Activated CD8-positive, alpha-beta memory T cell treated with anti-CD3 and anti-CD28 coated beads, Interleukin-2, amount 50 U/mL, for 24 hours (primary cell): ENCODE data around the gene CD28.

Source experiments
- DNase-seq: peaks from one replicate; pipeline ENCODE4 v3.0.0-alpha.2; 2020; ENCODE audit errors: extremely low read depth

Gene CD28

DNA sequence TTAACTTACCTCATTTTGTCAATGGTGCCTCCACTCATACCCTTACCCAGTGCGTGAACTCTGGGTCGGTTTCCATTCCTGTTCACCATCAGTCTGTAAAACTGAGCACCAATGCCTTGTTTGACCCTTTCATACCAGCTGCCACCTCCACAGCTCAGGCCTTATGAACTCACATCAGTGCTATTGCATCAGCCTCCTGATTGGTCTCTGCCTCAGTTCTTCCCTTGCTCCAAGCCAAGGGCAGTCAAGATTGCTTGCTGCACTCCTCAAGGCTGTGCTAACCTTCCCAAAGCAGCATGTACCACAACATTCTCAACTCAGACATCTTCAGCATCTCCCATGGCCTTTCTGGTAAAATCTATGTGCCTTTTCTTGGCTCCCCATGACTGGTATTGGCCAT is 9.3 kb downstream of the CD28 start:
- DNase-seq = no peak

GRCh38 chr2:203718087-203718486 is 11.6 kb downstream of the CD28 start:
- DNase-seq = no peak

DNA sequence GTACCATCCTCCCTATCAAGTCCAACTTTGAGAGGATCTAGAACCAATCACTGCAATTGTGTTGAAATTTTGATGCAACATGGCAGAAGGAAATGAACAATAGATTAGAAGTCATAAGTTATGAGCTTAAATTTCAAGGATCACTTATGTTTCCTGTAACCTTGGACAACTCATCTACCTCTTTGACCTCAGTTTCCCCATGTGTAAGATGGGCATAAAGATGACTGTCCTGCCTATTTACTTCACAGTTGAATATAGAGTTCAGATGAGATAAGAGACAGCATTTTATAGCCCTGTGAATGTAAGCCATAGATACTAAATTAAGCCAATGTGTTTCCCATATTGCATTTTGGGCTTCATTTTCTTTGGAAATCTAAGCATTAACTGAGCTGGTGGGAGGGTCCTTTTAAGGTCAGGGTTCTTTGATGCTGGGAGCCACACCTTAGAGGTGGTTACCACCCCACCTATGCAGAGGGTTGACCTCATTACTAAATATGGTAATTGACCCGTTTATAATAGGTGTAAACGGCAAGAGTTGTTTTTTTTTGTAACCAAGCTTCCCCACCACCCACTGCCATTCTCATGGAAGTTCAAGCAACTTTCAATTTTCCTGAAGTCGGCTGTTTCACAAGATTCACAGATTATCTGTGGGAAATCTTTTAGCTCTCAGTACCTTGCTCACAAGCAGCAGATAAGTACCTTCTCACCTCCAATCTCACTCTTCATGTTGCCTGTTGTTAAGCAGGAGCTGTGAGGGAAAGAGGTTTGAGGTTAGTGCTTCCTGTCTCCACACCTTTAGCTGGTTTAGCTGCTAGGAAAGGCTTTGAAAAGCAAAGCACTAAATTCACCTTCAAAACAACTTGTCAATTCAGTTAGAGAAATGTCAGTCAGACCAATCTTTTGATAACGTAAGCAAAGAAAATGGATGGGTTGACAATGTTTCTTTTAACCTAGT is 13.3 kb downstream of the CD28 start:
- no peak for DNase-seq

DNA sequence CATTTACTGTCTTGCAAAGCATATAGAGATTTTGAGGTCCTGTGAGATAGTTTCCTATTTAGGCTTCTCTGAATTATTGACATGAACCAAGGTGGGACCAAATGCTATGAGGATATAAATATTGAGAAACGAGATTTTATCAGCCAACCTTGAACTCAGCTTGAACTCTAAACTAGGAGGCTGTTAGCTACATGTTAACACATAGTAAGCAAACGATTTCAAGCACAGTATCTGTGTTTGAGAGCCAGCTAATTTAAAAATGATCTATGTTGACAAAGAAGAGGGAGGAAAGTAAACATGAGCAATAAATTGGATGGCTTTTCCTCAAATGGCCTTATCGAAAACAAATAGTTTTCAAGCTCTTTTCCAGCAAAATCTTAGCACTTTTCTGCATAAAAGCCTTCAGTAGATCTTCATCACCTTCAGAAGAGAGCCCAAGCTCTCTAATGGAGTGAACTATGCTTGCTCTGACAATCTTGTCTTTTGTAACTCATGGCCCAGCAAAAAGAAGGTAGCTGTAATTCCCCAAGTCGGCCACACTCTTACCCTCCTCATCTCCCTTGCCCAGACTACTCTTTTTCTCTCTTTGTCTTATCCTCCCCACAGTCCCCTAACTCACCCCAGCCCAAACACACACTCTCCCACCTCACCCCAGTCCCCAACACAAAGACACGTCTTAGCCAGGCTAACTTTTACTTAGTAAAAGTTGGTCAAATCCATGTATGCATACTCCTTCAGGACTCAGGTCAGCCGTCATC is 14.7 kb downstream of the CD28 start:
- DNase-seq = no peak

GRCh38 chr2:203721781-203722300 is 15.4 kb downstream of the CD28 start:
- DNase-seq = no peak

DNA sequence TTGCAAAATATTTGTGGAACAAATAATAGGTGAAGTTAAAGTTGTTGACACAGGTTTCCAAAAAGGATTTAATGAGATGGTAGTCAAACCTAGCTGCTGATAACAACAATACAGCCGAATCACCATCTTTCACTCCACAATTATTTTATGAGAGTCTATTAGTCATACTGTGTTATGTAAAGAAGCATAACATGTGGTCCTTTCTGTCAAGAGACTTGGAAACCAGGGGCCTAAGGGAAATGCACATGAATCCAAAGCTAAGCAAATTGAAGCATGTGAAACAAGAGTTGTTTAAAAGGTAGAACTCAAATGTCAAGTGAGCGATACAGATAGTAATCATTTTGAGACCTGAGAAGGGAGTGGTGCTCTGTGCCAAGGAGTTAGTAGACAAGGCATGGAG is 16.0 kb downstream of the CD28 start:
- DNase-seq = no peak

- DNase-seq = no peak
Measured at GRCh38 chr2:203728321-203728720, 21.9 kb downstream of the CD28 start.

- DNase-seq = no peak
Measured at GRCh38 chr2:203730076-203730729, 23.8 kb downstream of the CD28 start.

DNA sequence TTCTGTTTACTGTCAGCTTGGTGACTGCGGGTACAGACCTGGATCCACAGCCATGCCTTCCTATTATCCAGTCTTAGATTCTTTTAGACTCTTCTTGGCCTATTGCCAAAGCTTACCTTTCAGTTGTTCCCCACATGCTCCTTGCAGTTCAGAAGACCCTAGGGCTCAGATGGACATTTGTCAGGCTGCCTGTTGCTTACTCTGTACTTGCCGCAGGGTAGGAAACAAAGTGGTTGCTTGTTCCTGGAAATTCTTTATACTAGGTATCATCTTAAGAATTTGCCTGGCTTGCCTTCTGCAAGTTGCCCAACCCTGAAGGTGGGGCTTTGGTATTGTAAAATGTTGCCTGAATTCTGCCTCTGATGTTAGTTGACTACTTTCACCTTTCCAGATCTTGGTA is 24.4 kb downstream of the CD28 start:
- no peak for DNase-seq

DNA sequence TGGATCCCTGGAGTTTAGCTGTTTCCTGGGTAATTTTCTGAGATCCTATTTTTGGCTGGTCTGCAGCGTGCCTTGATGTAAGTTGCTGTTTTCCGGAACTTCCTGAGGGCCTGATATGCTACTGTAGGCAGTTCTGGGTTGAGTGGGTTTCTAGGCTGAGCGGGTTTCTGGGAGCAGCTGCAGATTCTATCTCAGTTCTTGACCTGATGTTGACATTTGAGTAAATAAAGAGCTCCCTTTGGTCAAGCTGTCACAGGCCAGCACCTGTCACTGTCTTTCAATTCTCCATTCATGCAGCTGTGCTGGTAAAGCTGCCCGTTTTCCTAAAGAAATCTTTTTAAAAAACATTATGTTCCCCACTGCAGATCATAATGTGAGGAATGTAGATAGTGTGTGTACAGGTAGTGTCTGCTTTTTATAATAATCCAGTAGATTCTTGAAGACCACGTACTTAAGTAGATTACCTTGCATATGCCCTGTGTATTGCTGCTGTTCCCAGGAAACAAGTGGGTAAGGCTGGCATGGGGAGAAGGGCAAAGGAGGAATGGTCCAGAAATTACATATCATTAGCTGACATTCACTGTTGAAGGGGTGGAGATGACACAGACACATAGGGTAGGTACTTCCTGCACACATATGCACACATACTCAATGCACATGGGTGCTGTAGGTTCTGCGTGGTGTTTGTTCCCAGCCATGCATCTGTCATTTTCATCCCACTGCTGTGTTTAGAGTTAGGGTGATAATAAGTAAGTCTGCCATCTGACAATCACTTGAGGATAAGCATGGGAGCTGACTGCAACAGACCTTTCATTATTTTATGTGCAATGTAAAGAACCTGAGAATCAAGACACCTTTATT is 25.9 kb downstream of the CD28 start:
- no peak for DNase-seq

DNA sequence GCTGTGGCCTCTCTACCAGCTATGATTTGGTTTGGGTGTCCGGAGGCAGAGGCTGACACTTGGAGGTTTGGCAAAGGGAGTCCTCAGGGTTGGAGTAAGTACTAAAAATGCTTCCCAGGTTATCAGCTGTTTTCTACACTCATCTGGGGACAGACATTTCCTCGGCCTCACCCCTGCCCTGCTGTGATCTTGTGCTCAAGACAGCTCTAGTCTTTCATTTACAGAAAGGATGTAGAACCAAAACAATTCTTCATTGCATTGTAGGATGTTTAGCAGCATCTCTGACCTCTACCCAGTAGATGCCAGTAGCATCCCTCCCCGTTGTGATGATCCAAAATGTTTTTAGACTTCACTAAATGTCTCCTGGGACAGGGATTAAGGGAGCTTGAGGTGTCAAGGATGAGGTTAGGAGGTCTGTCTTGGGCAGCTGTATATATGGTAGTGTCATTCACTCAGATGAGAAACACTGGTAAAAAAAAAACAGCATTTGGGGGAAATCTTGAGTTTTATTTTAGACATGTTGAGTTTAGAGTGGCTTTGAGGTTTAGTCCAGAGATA is 26.6 kb downstream of the CD28 start:
- DNase-seq = no peak

GRCh38 chr2:203733684-203734083 is 27.2 kb downstream of the CD28 start:
- no peak for DNase-seq

DNA sequence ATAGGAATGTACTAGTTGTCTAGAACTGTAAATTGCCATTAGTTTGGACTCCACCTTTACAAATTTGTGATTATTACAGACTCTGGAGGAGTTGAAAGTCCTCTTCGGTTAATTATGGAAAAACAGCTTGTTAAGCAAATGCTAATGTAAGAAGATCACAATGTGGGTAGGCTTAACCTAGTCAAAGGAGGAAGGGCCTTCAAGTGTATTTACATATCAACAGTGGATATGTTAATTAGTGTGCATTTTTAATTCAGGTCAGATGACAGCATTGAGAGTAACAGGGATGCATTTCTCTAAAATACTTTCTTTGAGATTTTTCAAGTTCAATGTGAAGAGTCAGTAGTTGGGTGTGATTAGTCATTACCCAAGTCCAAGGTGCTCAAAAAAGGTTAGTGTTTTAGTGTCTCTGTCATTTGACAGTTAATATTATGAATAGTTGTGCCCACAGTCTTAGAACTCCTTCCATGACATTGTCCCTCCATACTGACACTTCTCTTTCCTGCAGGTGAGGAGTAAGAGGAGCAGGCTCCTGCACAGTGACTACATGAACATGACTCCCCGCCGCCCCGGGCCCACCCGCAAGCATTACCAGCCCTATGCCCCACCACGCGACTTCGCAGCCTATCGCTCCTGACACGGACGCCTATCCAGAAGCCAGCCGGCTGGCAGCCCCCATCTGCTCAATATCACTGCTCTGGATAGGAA is 28.0 kb downstream of the CD28 start:
- DNase-seq = no peak

DNA sequence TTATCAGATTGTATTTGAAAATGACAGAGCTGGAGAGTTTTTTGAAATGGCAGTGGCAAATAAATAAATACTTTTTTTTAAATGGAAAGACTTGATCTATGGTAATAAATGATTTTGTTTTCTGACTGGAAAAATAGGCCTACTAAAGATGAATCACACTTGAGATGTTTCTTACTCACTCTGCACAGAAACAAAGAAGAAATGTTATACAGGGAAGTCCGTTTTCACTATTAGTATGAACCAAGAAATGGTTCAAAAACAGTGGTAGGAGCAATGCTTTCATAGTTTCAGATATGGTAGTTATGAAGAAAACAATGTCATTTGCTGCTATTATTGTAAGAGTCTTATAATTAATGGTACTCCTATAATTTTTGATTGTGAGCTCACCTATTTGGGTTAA is 30.9 kb downstream of the CD28 start:
- DNase-seq = no peak

DNA sequence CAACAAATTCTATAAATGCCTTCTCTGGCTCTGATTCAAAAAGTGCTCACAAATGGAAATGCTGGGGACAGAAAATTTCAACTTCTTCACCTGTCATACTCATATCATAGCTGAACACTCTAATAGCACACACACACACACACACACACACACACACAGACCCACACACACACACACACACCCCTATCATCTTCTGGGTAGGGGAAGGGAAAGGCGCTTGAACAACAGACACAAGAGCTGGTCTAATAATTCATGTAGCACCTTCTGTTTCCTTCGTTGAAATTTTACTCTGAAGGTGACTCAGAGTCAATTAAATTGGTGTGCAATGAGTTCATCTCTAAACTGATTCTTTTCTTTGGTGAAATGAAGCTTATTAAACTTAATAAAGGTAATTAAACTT is 32.9 kb downstream of the CD28 start:
- DNase-seq = no peak

GRCh38 chr2:203740871-203741281 is 34.4 kb downstream of the CD28 start:
- no peak for DNase-seq

- DNase-seq = no peak
Measured at GRCh38 chr2:203741566-203741965, 35.1 kb downstream of the CD28 start.

DNA sequence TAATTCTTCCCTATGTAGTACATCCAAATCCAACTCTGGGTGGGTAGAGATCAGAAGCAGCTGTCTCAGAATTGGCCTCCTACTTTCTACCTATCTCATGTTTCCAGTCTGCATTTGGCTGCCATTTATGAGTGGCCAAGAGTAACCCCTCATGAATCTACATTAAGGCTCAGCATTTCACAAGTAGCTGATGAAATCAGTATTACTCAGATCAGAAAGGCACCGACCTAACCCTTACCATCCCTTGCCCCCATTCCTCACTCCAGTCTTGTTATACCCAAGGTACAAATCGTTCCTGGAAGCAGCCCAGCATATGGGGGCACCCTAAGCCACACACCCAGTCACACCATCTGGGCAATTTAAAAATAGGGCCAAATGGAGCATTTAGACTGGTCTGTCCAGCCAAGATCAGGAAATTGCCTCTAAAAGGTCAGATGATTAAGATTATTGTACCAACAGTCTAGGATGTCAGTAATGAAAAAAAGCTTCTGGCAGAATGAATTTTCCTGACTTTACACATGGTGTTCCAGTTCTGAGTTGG is 37.1 kb downstream of the CD28 start:
- no peak for DNase-seq

DNA sequence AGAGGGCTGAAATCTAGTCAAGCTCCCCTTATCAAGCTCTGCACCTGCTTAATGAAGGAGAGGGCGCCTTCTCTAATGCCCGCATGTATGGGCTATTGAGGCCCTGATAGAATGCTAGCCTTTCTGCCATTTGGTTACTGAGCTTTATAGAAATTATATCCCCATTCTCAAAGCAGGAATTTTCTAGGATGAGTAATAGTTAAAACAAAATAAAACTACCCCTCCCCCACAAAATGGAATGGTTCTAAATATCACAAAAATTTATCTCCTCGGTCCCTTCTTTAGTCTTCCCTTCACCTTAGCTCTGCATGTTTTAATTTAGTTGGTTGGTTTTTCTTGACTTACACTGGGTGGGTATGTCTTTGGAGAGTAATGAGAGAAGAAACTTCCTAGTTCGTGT is 37.7 kb downstream of the CD28 start:
- DNase-seq = no peak

GRCh38 chr2:203745267-203745666 is 38.8 kb downstream of the CD28 start:
- no peak for DNase-seq
